ENCODE results near the gene LRRC8A. TPM values are rescaled to one million over a fixed set of nuclear protein-coding genes. Genes with fewer than 3 reads are reported as not detected.

Gene LRRC8A
- total RNA-seq, 1 experiment from 2014 or later: 22.0 TPM

DNA sequence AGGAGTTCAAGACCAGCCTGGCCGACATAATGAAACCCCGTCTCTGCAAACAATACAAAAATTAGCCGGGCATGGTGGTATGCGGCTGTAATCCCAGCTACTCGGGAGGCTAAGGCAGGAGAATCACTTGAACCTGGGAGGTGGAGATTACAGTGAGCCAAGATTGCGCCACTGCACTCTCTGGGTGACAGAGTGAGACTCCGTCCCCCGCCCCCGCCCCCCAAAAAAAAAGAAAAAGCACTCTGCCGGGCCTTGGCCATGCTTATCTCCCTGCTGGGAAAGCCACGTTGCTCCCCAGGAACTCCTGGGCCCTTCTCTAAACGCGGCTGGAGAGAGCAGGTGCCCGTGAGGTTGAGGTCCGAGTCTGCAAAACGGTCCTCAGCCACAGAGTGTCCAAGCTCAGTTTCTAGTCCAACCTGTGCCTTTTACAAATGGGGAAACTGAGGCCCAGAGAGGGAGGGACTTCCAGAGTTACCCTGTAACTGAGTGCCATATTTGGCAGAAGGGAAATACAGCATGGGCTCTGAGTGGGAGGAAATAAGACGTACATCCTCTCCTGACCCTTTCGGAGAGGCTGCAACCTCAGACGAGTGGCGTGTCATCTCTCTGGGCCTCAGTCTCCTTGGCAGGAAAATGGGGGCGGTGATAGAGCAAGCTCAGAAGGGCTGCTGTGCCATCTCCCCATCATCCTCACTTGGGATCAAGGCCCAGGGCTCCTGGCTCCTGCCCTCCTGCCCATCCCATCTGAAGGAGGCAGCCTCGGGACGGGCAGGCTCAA is 32.3 kb downstream of the LRRC8A start:
- H3K4me1 ChIP-seq (ENCODE audit: control insufficient read depth in 1 of 2, insufficient read depth in 2 of 2, low read length in 2 of 2): peaks cover 14 to 32% of the 10 kb centered on the region in 2 experiments
- peaks cover 0 to 9% of the 10 kb centered on the region in 2 experiments; a peak in 2 of 4 replicates for H3K36me3 ChIP-seq (ENCODE audit: control insufficient read depth in 1 of 2, insufficient read depth in 2 of 2, low read length in 2 of 2)
- ATAC-seq (no peak), DNase-seq (ENCODE audit: low read depth, low spot score) (no peak)
- no peak overlapping the region for H2AFZ ChIP-seq (ENCODE audit: low read depth, low read length, poor library complexity, severe bottlenecking)
- ChIA-PET POLR2A (no interaction called here), CTCF (no interaction called here), RAD21 (ENCODE audit: low non-redundant PET in 1 of 2, low total read pairs in 2 of 2, uncharacterized antibody in 2 of 2, unreplicated experiment in 2 of 2) (no interaction called here)
- no peaks in the 10 kb centered on the region for H3K9me2 ChIP-seq (ENCODE audit: insufficient read depth)
- BruUV-seq (replicated peaks): no TSS peak
- H3K4me2 ChIP-seq (ENCODE audit: low read length): no peak overlapping the region
- H3K27ac ChIP-seq (ENCODE audit: low read depth, low read length): no peak overlapping the region
- no peaks in the 10 kb centered on the region for H3K27me3 ChIP-seq (ENCODE audit: insufficient read depth, low read length)
- H3K9me3 ChIP-seq (ENCODE audit: control insufficient read depth in 1 of 2, insufficient read depth in 1 of 2, low read depth in 1 of 2, low read length in 2 of 2): no peaks in the 10 kb centered on the region
- H4K20me1 ChIP-seq (ENCODE audit: insufficient read depth): no peaks in the 10 kb centered on the region
- H3K4me3 ChIP-seq (replicated peaks in 1 of 2; ENCODE audit: low read depth in 1 of 2, low read length in 2 of 2): no peak overlapping the region
- H3K9ac ChIP-seq (ENCODE audit: low read length): no peak overlapping the region
- H3K79me2 ChIP-seq (ENCODE audit: insufficient read depth, low read length): peaks cover 13% of the 10 kb centered on the region; the same call in 1 of the 2 replicates
- intact Hi-C loops (cut with micrococcal nuclease): no loop called here
- TF ChIP-seq EZH2phosphoT487 (IDR thresholded peaks at IDR 0.05; ENCODE audit: borderline replicate concordance): no peak

DNA sequence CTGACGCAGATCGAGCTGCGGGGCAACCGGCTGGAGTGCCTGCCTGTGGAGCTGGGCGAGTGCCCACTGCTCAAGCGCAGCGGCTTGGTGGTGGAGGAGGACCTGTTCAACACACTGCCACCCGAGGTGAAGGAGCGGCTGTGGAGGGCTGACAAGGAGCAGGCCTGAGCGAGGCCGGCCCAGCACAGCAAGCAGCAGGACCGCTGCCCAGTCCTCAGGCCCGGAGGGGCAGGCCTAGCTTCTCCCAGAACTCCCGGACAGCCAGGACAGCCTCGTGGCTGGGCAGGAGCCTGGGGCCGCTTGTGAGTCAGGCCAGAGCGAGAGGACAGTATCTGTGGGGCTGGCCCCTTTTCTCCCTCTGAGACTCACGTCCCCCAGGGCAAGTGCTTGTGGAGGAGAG is 34.3 kb downstream of the LRRC8A start:
- no TSS peak for BruUV-seq (replicated peaks)
- H3K27ac ChIP-seq (ENCODE audit: low read depth, low read length): no peak overlapping the region
- CTCF ChIA-PET: no interaction called here

More for the DNA sequence above, 34.3 kb downstream of the LRRC8A start:
- no peak overlapping the region for H3K9ac ChIP-seq (ENCODE audit: low read length)
- POLR2A ChIA-PET: no interaction called here
- H3K9me3 ChIP-seq (ENCODE audit: control insufficient read depth in 1 of 2, insufficient read depth in 1 of 2, low read depth in 1 of 2, low read length in 2 of 2): no peaks in the 10 kb centered on the region
- no peak overlapping the region for H3K4me3 ChIP-seq (replicated peaks in 1 of 2; ENCODE audit: low read depth in 1 of 2, low read length in 2 of 2)
- H3K27me3 ChIP-seq (ENCODE audit: insufficient read depth, low read length): no peaks in the 10 kb centered on the region
- H3K9me2 ChIP-seq (ENCODE audit: insufficient read depth): no peaks in the 10 kb centered on the region
- H2AFZ ChIP-seq (ENCODE audit: low read depth, low read length, poor library complexity, severe bottlenecking): no peak overlapping the region
- H3K79me2 ChIP-seq (ENCODE audit: insufficient read depth, low read length): peaks cover 13% of the 10 kb centered on the region; the same call in 1 of the 2 replicates
- no peaks in the 10 kb centered on the region for H4K20me1 ChIP-seq (ENCODE audit: insufficient read depth)
- RAD21 ChIA-PET (ENCODE audit: low non-redundant PET in 1 of 2, low total read pairs in 2 of 2, uncharacterized antibody in 2 of 2, unreplicated experiment in 2 of 2): no interaction called here
- intact Hi-C loops (cut with micrococcal nuclease): no loop called here
- TF ChIP-seq, protein P1, sequence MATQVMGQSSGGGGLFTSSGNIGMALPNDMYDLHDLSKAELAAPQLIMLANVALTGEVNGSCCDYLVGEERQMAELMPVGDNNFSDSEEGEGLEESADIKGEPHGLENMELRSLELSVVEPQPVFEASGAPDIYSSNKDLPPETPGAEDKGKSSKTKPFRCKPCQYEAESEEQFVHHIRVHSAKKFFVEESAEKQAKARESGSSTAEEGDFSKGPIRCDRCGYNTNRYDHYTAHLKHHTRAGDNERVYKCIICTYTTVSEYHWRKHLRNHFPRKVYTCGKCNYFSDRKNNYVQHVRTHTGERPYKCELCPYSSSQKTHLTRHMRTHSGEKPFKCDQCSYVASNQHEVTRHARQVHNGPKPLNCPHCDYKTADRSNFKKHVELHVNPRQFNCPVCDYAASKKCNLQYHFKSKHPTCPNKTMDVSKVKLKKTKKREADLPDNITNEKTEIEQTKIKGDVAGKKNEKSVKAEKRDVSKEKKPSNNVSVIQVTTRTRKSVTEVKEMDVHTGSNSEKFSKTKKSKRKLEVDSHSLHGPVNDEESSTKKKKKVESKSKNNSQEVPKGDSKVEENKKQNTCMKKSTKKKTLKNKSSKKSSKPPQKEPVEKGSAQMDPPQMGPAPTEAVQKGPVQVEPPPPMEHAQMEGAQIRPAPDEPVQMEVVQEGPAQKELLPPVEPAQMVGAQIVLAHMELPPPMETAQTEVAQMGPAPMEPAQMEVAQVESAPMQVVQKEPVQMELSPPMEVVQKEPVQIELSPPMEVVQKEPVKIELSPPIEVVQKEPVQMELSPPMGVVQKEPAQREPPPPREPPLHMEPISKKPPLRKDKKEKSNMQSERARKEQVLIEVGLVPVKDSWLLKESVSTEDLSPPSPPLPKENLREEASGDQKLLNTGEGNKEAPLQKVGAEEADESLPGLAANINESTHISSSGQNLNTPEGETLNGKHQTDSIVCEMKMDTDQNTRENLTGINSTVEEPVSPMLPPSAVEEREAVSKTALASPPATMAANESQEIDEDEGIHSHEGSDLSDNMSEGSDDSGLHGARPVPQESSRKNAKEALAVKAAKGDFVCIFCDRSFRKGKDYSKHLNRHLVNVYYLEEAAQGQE (IDR thresholded peaks at IDR 0.05; ENCODE audit: low read depth): no peak
- TF ChIP-seq TCF7L2 (IDR thresholded peaks at IDR 0.05; ENCODE audit: borderline replicate concordance, extremely low read depth, insufficient read depth, insufficient read length): no peak
- no peak for TF ChIP-seq ZFX (IDR thresholded peaks at IDR 0.05)
- TF ChIP-seq SP1 (IDR thresholded peaks at IDR 0.05; ENCODE audit: low read depth): no peak
- TF ChIP-seq EZH2phosphoT487 (IDR thresholded peaks at IDR 0.05; ENCODE audit: borderline replicate concordance): no peak
- no peak for DNase-seq (ENCODE audit: low read depth, low spot score)
- peaks cover 14 to 26% of the 10 kb centered on the region in 2 experiments for H3K4me1 ChIP-seq (ENCODE audit: control insufficient read depth in 1 of 2, insufficient read depth in 2 of 2, low read length in 2 of 2)
- no peak for ATAC-seq
- H3K36me3 ChIP-seq (ENCODE audit: control insufficient read depth in 1 of 2, insufficient read depth in 2 of 2, low read length in 2 of 2): peaks cover 0 to 5% of the 10 kb centered on the region in 2 experiments; a peak in 1 of 4 replicates
- H3K4me2 ChIP-seq (ENCODE audit: low read length): no peak overlapping the region
